Measurements from ENCODE around the gene NEB.

The NEB gene

DNA sequence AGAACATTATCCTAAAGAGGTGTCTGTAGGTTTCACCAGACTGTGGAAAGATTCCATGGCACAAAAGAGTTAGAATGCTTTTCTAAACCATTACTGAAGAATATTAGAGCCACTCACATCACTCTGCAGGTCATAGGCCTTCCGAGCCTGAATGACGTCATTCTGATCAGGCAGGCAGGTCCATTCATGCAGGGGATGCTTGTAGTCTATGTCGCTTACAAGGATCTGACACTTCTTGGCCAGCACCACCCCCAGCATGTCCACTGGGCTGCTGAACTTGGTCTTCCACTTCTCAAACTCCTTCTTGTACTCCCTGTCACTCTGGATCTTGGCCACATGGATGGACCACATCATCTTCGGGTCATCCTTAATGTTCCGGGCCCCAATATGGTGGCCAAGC lies 120.1 kb downstream of the NEB start:
- Histone ChIP-seq H3K4me1 (ENCODE audit: insufficient read depth, low read length, poor library complexity, severe bottlenecking) (peaks cover 5% of the 10 kb centered on the region), H3K9me2 (replicated peaks; ENCODE audit: low read depth, low read length) (no peaks in the 10 kb centered on the region), H3K36me3 (ENCODE audit: insufficient read depth, low read length) (no peaks in the 10 kb centered on the region), H2AFZ (ENCODE audit: low read length) (no peak overlapping the region), H3K4me2 (ENCODE audit: low read depth, low read length, poor library complexity, severe bottlenecking) (no peak overlapping the region), H3K9me3 (ENCODE audit: insufficient read depth, low read depth, low read length) (no peaks in the 10 kb centered on the region), H4K20me1 (ENCODE audit: insufficient read depth, low read length, poor library complexity, severe bottlenecking) (no peaks in the 10 kb centered on the region), H3K9ac (ENCODE audit: low read depth, low read length, poor library complexity, severe bottlenecking) (no peak overlapping the region), H3F3A (ENCODE audit: low read depth) (no peaks in the 10 kb centered on the region), H3K79me2 (ENCODE audit: insufficient read depth, low read length) (no peaks in the 10 kb centered on the region), H3K27me3 (ENCODE audit: insufficient read depth, low read length, poor library complexity, severe bottlenecking) (no peaks in the 10 kb centered on the region), H3K4me3 (ENCODE audit: low read length, poor library complexity, severe bottlenecking) (no peak overlapping the region)
- no peak for TF ChIP-seq EZH2phosphoT487 (IDR thresholded peaks at IDR 0.05; ENCODE audit: borderline replicate concordance)
- TF ChIP-seq CTCF (conservative IDR thresholded peaks at IDR 0.05; ENCODE audit: low read length) = no peak

DNA sequence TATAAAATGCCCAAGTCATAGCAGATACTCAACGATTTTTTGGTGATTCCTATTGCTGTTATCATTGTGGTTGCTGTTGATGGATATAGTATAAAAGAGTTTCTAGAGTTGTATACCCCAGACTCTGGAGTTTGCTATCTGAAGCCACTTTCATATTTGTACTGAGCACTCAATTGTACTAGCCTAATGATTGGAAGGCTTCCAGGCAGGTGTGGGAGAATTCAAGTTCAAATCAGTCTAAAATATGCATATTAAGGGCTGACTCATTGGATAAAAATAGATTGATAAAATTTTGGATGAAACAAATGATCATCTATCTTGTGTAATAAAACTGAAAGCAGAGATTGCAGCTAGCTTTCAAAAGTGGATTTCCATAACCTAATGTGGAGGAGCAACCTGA lies 122.9 kb downstream of the NEB start:
- no peaks in the 10 kb centered on the region for H3K27me3 ChIP-seq (ENCODE audit: insufficient read depth, low read length, poor library complexity, severe bottlenecking)
- H3K4me1 ChIP-seq (ENCODE audit: insufficient read depth, low read length, poor library complexity, severe bottlenecking) = peaks cover 5% of the 10 kb centered on the region
- H3K4me3 ChIP-seq (ENCODE audit: low read length, poor library complexity, severe bottlenecking) = no peak overlapping the region
- H3K36me3 ChIP-seq (ENCODE audit: insufficient read depth, low read length) = no peaks in the 10 kb centered on the region
- H2AFZ ChIP-seq (ENCODE audit: low read length) = no peak overlapping the region
- no peaks in the 10 kb centered on the region for H3K9me2 ChIP-seq (replicated peaks; ENCODE audit: low read depth, low read length)
- TF ChIP-seq CTCF (conservative IDR thresholded peaks at IDR 0.05; ENCODE audit: low read length) (no peak), EZH2phosphoT487 (IDR thresholded peaks at IDR 0.05; ENCODE audit: borderline replicate concordance) (no peak)
- H4K20me1 ChIP-seq (ENCODE audit: insufficient read depth, low read length, poor library complexity, severe bottlenecking) = no peaks in the 10 kb centered on the region
- H3K9me3 ChIP-seq (ENCODE audit: insufficient read depth, low read depth, low read length) = no peaks in the 10 kb centered on the region
- no peak overlapping the region for H3K9ac ChIP-seq (ENCODE audit: low read depth, low read length, poor library complexity, severe bottlenecking)
- H3F3A ChIP-seq (ENCODE audit: low read depth) = no peaks in the 10 kb centered on the region
- no peaks in the 10 kb centered on the region for H3K79me2 ChIP-seq (ENCODE audit: insufficient read depth, low read length)
- no peak overlapping the region for H3K4me2 ChIP-seq (ENCODE audit: low read depth, low read length, poor library complexity, severe bottlenecking)

- Histone ChIP-seq H3K4me2 (ENCODE audit: low read depth, low read length, poor library complexity, severe bottlenecking) (no peak overlapping the region), H3K27me3 (ENCODE audit: insufficient read depth, low read length, poor library complexity, severe bottlenecking) (no peaks in the 10 kb centered on the region), H3K4me3 (ENCODE audit: low read length, poor library complexity, severe bottlenecking) (no peak overlapping the region), H3K36me3 (ENCODE audit: insufficient read depth, low read length) (no peaks in the 10 kb centered on the region), H3K9ac (ENCODE audit: low read depth, low read length, poor library complexity, severe bottlenecking) (no peak overlapping the region), H3K9me3 (ENCODE audit: insufficient read depth, low read depth, low read length) (no peaks in the 10 kb centered on the region), H3K9me2 (replicated peaks; ENCODE audit: low read depth, low read length) (no peaks in the 10 kb centered on the region), H3K79me2 (ENCODE audit: insufficient read depth, low read length) (no peaks in the 10 kb centered on the region), H3F3A (ENCODE audit: low read depth) (no peaks in the 10 kb centered on the region), H3K4me1 (ENCODE audit: insufficient read depth, low read length, poor library complexity, severe bottlenecking) (peaks cover 5% of the 10 kb centered on the region), H2AFZ (ENCODE audit: low read length) (no peak overlapping the region), H4K20me1 (ENCODE audit: insufficient read depth, low read length, poor library complexity, severe bottlenecking) (no peaks in the 10 kb centered on the region)
- TF ChIP-seq CTCF (conservative IDR thresholded peaks at IDR 0.05; ENCODE audit: low read length) = no peak
- TF ChIP-seq EZH2phosphoT487 (IDR thresholded peaks at IDR 0.05; ENCODE audit: borderline replicate concordance) = no peak
Measured at GRCh38 chr2:151610310-151610709, 124.0 kb downstream of the NEB start.

Measured in Loucy (cell line).